HG03565 (cell line): ENCODE measurements around the gene PCBD1.

Experiments
- ATAC-seq: cut with Tn5 transposase; IDR thresholded peaks from one replicate; pipeline ENCODE4 v1.9.1; 2021; ENCODE audit warnings: mild to moderate bottlenecking, moderate library complexity; ENCODE audit not compliant: unreplicated experiment

The PCBD1 gene

GRCh38 chr10:70918851-70919530 is 30.6 kb upstream of the PCBD1 start:
- ATAC-seq: no peak

- no peak for ATAC-seq
These were observed 29.3 kb upstream of the PCBD1 start for GRCh38 chr10:70917635-70918034.

GRCh38 chr10:70917226-70917625 is 28.9 kb upstream of the PCBD1 start:
- no peak for ATAC-seq

- no peak for ATAC-seq
These were observed 27.9 kb upstream of the PCBD1 start for GRCh38 chr10:70916241-70916640.

GRCh38 chr10:70915806-70916205 is 27.4 kb upstream of the PCBD1 start:
- no peak for ATAC-seq

- ATAC-seq: no peak
These were observed 26.8 kb upstream of the PCBD1 start for GRCh38 chr10:70915206-70915605.

GRCh38 chr10:70914316-70914864 is 26.0 kb upstream of the PCBD1 start:
- no peak for ATAC-seq

GRCh38 chr10:70913893-70914240 is 25.5 kb upstream of the PCBD1 start:
- ATAC-seq: no peak

GRCh38 chr10:70913191-70913892 is 25.0 kb upstream of the PCBD1 start:
- ATAC-seq: no peak

GRCh38 chr10:70912556-70912955 is 24.2 kb upstream of the PCBD1 start:
- no peak for ATAC-seq

GRCh38 chr10:70911386-70911785 is 23.0 kb upstream of the PCBD1 start:
- ATAC-seq: no peak

GRCh38 chr10:70910486-70911341 is 22.3 kb upstream of the PCBD1 start:
- ATAC-seq: no peak

- no peak for ATAC-seq
These were observed 21.1 kb upstream of the PCBD1 start for GRCh38 chr10:70909326-70909935.

GRCh38 chr10:70908406-70909296 is 20.3 kb upstream of the PCBD1 start:
- no peak for ATAC-seq

- ATAC-seq: no peak
These were observed 19.5 kb upstream of the PCBD1 start for GRCh38 chr10:70907637-70908405.

- no peak for ATAC-seq
These were observed 18.7 kb upstream of the PCBD1 start for GRCh38 chr10:70906953-70907636.

GRCh38 chr10:70906031-70906783 is 17.8 kb upstream of the PCBD1 start:
- ATAC-seq: no peak
